Central memory CD8-positive, alpha-beta T cell (primary cell): ENCODE measurements around the gene AMDHD1.

ENCODE experiments used
- ATAC-seq: fragments of 150-1000 bp; cut with Tn5 transposase; replicated peaks from 2 replicates; pipeline ENCODE4 v1.10.0; 2022; ENCODE audit warnings: mild to moderate bottlenecking, moderate FRiP score, moderate number of reproducible peaks; ENCODE audit not compliant: poor library complexity, severe bottlenecking; ENCODE audit errors: extremely low read depth
- DNase-seq, 2 donors: peaks; one replicate each; pipeline ENCODE4 v3.0.0; 2021; ENCODE audit warnings: low spot score in 2 of 2
- H3K27ac Mint-ChIP-seq: one replicate; pipeline ENCODE4 v1.8.0; 2022; ENCODE audit warnings: low read depth, mild to moderate bottlenecking, moderate library complexity, mixed read lengths
- H3K27me3 Mint-ChIP-seq: one replicate; pipeline ENCODE4 v1.8.0; 2022; ENCODE audit warnings: mixed read lengths
- H3K36me3 Mint-ChIP-seq: one replicate; pipeline ENCODE4 v1.8.0; 2022; ENCODE audit warnings: mild to moderate bottlenecking, moderate library complexity, mixed read lengths; ENCODE audit not compliant: insufficient read depth
- H3K4me1 Mint-ChIP-seq: one replicate; pipeline ENCODE4 v1.8.0; 2022; ENCODE audit warnings: mixed read lengths
- H3K4me3 Mint-ChIP-seq: one replicate; pipeline ENCODE4 v1.8.0; 2022; ENCODE audit warnings: mild to moderate bottlenecking, moderate library complexity, mixed read lengths
- H3K9me3 Mint-ChIP-seq: one replicate; pipeline ENCODE4 v1.8.0; 2022; ENCODE audit warnings: mixed read lengths

The AMDHD1 gene

GRCh38 chr12:96007729-96008128, 64.6 kb downstream of the AMDHD1 start:
- H3K4me1 Mint-ChIP-seq: no peaks in the 10 kb centered on the region
- no peak overlapping the region for H3K4me3 Mint-ChIP-seq
- DNase-seq: no peak
- H3K36me3 Mint-ChIP-seq: peaks cover 55% of the 10 kb centered on the region
- no peak overlapping the region for H3K27ac Mint-ChIP-seq
- no peaks in the 10 kb centered on the region for H3K27me3 Mint-ChIP-seq
- no peak for ATAC-seq
- H3K9me3 Mint-ChIP-seq: no peaks in the 10 kb centered on the region

- ATAC-seq (no peak), DNase-seq (no peak)
- Mint-ChIP-seq H3K27ac (peak overlapping the region; percentile 55), H3K4me1 (no peaks in the 10 kb centered on the region), H3K27me3 (no peaks in the 10 kb centered on the region), H3K4me3 (no peak overlapping the region), H3K36me3 (peaks cover 56% of the 10 kb centered on the region), H3K9me3 (no peaks in the 10 kb centered on the region)
Measured at GRCh38 chr12:96014943-96015599, 71.9 kb downstream of the AMDHD1 start.

- ATAC-seq (no peak), DNase-seq (no peak)
- Mint-ChIP-seq H3K9me3 (no peaks in the 10 kb centered on the region), H3K4me1 (no peaks in the 10 kb centered on the region), H3K36me3 (peaks cover 54% of the 10 kb centered on the region), H3K27ac (no peak overlapping the region), H3K27me3 (no peaks in the 10 kb centered on the region), H3K4me3 (no peak overlapping the region)
Measured at GRCh38 chr12:96015672-96016071, 72.5 kb downstream of the AMDHD1 start.
